ENCODE data around the gene EXOC4.

Gene EXOC4

DNA sequence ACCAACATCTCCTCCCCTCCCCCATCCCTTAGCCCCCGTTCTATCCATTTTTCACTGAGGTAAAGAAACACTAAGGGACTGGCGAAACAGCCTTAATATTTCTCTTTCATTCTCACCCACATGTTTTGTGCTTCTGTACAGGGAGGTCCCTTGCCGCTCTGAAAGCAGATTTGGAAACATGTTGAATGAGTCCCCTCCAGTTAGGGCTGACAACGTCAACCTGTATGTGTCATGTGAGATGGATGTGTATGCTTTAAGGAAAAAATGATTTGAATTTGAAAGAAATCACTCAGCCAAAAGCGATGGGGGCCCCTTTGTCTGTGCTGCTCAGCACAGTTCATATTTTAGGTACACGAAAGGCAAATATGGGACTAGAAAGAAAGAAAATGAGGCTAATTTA lies 560.0 kb downstream of the EXOC4 start:
- no peak overlapping the region for H3K4me3 ChIP-seq (ENCODE audit: severe bottlenecking)
- no peak for DNase-seq (ENCODE audit: low spot score)
- TF ChIP-seq, protein P1, sequence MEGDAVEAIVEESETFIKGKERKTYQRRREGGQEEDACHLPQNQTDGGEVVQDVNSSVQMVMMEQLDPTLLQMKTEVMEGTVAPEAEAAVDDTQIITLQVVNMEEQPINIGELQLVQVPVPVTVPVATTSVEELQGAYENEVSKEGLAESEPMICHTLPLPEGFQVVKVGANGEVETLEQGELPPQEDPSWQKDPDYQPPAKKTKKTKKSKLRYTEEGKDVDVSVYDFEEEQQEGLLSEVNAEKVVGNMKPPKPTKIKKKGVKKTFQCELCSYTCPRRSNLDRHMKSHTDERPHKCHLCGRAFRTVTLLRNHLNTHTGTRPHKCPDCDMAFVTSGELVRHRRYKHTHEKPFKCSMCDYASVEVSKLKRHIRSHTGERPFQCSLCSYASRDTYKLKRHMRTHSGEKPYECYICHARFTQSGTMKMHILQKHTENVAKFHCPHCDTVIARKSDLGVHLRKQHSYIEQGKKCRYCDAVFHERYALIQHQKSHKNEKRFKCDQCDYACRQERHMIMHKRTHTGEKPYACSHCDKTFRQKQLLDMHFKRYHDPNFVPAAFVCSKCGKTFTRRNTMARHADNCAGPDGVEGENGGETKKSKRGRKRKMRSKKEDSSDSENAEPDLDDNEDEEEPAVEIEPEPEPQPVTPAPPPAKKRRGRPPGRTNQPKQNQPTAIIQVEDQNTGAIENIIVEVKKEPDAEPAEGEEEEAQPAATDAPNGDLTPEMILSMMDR (IDR thresholded peaks at IDR 0.05; ENCODE audit: poor library complexity, severe bottlenecking), result no peak
- H3K27ac ChIP-seq (ENCODE audit: poor library complexity, severe bottlenecking), result no peak overlapping the region
- H3K27me3 ChIP-seq (ENCODE audit: insufficient read depth, poor library complexity, severe bottlenecking), result no peaks in the 10 kb centered on the region
- H3K4me1 ChIP-seq (ENCODE audit: insufficient read depth, poor library complexity, severe bottlenecking), result no peaks in the 10 kb centered on the region
- ATAC-seq (ENCODE audit: low read depth), result no peak
- no peaks in the 10 kb centered on the region for H3K36me3 ChIP-seq (ENCODE audit: low read depth)
- H3K9me3 ChIP-seq (ENCODE audit: severe bottlenecking), result no peaks in the 10 kb centered on the region

DNA sequence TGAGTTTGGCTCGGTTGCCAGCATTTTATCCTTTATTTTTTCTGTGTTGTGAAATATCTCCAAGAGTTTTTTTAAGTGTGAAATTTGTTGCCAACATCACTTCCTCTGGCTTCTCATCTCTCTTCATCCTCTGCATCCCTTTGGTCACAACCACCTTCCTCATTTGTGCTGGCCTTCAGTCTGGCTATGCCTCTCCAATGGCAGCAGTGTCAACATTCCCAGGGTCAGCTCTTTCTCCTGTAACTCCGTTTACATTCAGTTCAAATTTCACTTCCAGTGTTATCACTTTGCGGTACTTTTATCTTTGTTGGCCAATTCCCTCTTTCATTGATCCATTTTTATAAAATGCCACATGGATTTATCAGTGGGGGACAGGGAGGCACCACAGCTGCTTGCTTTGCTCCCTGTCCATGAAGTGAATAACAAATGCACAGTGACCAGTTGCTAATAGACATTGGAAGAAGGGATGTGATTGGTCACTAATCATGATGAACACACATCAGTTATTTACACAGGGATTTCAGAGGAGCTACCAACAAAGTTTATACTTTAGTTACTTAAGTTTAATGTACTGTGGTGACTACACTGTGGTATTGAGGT lies 562.8 kb downstream of the EXOC4 start:
- Histone ChIP-seq H3K27me3 (ENCODE audit: insufficient read depth, poor library complexity, severe bottlenecking) (no peaks in the 10 kb centered on the region), H3K4me3 (ENCODE audit: severe bottlenecking) (no peak overlapping the region), H3K27ac (ENCODE audit: poor library complexity, severe bottlenecking) (no peak overlapping the region), H3K9me3 (ENCODE audit: severe bottlenecking) (no peaks in the 10 kb centered on the region), H3K4me1 (ENCODE audit: insufficient read depth, poor library complexity, severe bottlenecking) (no peaks in the 10 kb centered on the region), H3K36me3 (ENCODE audit: low read depth) (no peaks in the 10 kb centered on the region)
- TF ChIP-seq, protein P1 (IDR thresholded peaks at IDR 0.05; ENCODE audit: poor library complexity, severe bottlenecking), result no peak
- no peak for ATAC-seq (ENCODE audit: low read depth)
- no peak for DNase-seq (ENCODE audit: low spot score)

GRCh38 chr7:133819695-133820094 lies 566.8 kb downstream of the EXOC4 start:
- H3K9me3 ChIP-seq (ENCODE audit: severe bottlenecking), result no peaks in the 10 kb centered on the region
- TF ChIP-seq, protein P1 (IDR thresholded peaks at IDR 0.05; ENCODE audit: poor library complexity, severe bottlenecking), result no peak
- no peaks in the 10 kb centered on the region for H3K27me3 ChIP-seq (ENCODE audit: insufficient read depth, poor library complexity, severe bottlenecking)
- H3K27ac ChIP-seq (ENCODE audit: poor library complexity, severe bottlenecking), result no peak overlapping the region
- H3K4me3 ChIP-seq (ENCODE audit: severe bottlenecking), result no peak overlapping the region
- H3K4me1 ChIP-seq (ENCODE audit: insufficient read depth, poor library complexity, severe bottlenecking), result peaks cover 6% of the 10 kb centered on the region
- no peak for ATAC-seq (ENCODE audit: low read depth)
- no peaks in the 10 kb centered on the region for H3K36me3 ChIP-seq (ENCODE audit: low read depth)
- no peak for DNase-seq (ENCODE audit: low spot score)

DNA sequence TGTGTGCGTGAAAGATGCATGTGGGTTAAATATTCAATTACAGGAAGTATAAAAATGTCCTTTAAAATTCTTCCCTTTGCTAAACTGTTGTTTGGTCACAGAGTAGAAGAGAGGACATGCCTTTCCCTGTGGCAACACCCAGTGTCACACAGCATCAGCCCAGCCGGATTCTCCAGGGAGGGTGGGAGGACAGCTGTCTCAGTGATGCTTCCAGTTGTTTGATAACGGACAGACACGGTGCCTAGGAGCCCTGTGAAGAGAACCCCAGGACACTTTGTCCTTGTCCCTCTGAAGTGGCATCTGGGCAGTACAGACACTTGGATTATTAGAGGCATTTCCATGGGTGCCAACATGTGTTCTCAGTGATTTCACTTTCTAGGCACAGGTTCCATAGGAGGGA lies 567.7 kb downstream of the EXOC4 start:
- Histone ChIP-seq H3K4me1 (ENCODE audit: insufficient read depth, poor library complexity, severe bottlenecking) (peaks cover 6% of the 10 kb centered on the region), H3K4me3 (ENCODE audit: severe bottlenecking) (no peak overlapping the region), H3K27ac (ENCODE audit: poor library complexity, severe bottlenecking) (no peak overlapping the region), H3K27me3 (ENCODE audit: insufficient read depth, poor library complexity, severe bottlenecking) (no peaks in the 10 kb centered on the region), H3K36me3 (ENCODE audit: low read depth) (no peaks in the 10 kb centered on the region), H3K9me3 (ENCODE audit: severe bottlenecking) (no peaks in the 10 kb centered on the region)
- ATAC-seq (ENCODE audit: low read depth), result no peak
- TF ChIP-seq, protein P1 (IDR thresholded peaks at IDR 0.05; ENCODE audit: poor library complexity, severe bottlenecking), result no peak
- no peak for DNase-seq (ENCODE audit: low spot score)

DNA sequence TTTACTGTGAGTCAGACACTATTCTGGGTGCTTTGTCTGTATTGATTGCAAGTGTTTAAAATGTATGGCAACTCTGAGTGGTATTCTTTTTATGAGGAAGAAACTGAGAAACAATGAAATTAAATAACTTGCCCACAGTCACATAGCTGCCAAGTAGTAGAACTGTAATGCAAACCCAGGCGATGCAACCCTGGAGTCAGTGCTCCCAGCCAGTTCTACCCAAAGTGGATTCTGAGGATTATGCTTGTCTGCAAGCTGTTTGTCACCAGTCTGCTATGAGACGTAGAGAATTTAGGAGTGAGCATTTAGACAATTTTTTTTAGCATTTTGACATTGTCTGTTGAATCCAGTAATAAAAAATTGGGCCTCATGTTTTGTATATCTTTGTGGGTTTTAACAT lies 568.3 kb downstream of the EXOC4 start:
- no peaks in the 10 kb centered on the region for H3K36me3 ChIP-seq (ENCODE audit: low read depth)
- H3K27ac ChIP-seq (ENCODE audit: poor library complexity, severe bottlenecking), result no peak overlapping the region
- no peak overlapping the region for H3K4me3 ChIP-seq (ENCODE audit: severe bottlenecking)
- no peaks in the 10 kb centered on the region for H3K9me3 ChIP-seq (ENCODE audit: severe bottlenecking)
- no peaks in the 10 kb centered on the region for H3K27me3 ChIP-seq (ENCODE audit: insufficient read depth, poor library complexity, severe bottlenecking)
- DNase-seq (ENCODE audit: low spot score), result no peak
- peaks cover 6% of the 10 kb centered on the region for H3K4me1 ChIP-seq (ENCODE audit: insufficient read depth, poor library complexity, severe bottlenecking)
- TF ChIP-seq, protein P1 (IDR thresholded peaks at IDR 0.05; ENCODE audit: poor library complexity, severe bottlenecking), result no peak
- ATAC-seq (ENCODE audit: low read depth), result no peak

Data from RWPE2 (cell line).